ENCODE data around the gene XNDC1N.

XNDC1N gene

GRCh38 chr11:71927820-71928736, at the start of gene XNDC1N:
Gene XNDC1N (minus strand): TSS chr11:71928594. CDS start chr11:71923353, 5,241 bp downstream.
- DNase-seq, result peak in 13 of 14 donors; percentile 84 to 97 (median 90)

GRCh38 chr11:71977743-71978418, 49.5 kb upstream of the XNDC1N start:
- peak in 7 of 14 donors; percentile 7 to 43 (median 26) for DNase-seq

GRCh38 chr11:71977090-71977489, 48.7 kb upstream of the XNDC1N start:
- no peak for DNase-seq

- DNase-seq, result no peak
Measured at GRCh38 chr11:71976551-71976950, 48.2 kb upstream of the XNDC1N start.

GRCh38 chr11:71971680-71972079, 43.3 kb upstream of the XNDC1N start:
- no peak for DNase-seq

- no peak for DNase-seq
Measured at GRCh38 chr11:71964641-71965040, 36.2 kb upstream of the XNDC1N start.

- no peak for DNase-seq
Measured at GRCh38 chr11:71963468-71963867, 35.1 kb upstream of the XNDC1N start.

GRCh38 chr11:71962428-71963038, 34.1 kb upstream of the XNDC1N start:
- DNase-seq, result no peak

- DNase-seq, result no peak
Measured at GRCh38 chr11:71955898-71956456, 27.6 kb upstream of the XNDC1N start.

GRCh38 chr11:71951741-71952310, 23.4 kb upstream of the XNDC1N start:
- DNase-seq, result no peak

GRCh38 chr11:71949034-71949433, 20.6 kb upstream of the XNDC1N start:
- DNase-seq, result no peak

- DNase-seq, result no peak
Measured at GRCh38 chr11:71948314-71949027, 20.1 kb upstream of the XNDC1N start.

- DNase-seq, result no peak
Measured at GRCh38 chr11:71947498-71947897, 19.1 kb upstream of the XNDC1N start.

GRCh38 chr11:71946144-71946571, 17.8 kb upstream of the XNDC1N start:
- no peak for DNase-seq

GRCh38 chr11:71940561-71941219, 12.3 kb upstream of the XNDC1N start:
- no peak for DNase-seq

- peak in 1 of 14 donors; percentile 1 for DNase-seq
Measured at GRCh38 chr11:71937826-71938225, 9.4 kb upstream of the XNDC1N start.

- no peak for DNase-seq
Measured at GRCh38 chr11:71936825-71937224, 8.4 kb upstream of the XNDC1N start.

GRCh38 chr11:71935338-71935925, 7.0 kb upstream of the XNDC1N start:
- no peak for DNase-seq

GRCh38 chr11:71934213-71934612, 5.8 kb upstream of the XNDC1N start:
- DNase-seq, result no peak

GRCh38 chr11:71933141-71933933, 4.9 kb upstream of the XNDC1N start:
- no peak for DNase-seq

Measured in C1 segment of cervical spinal cord (tissue), 14 donors.